ENCODE data around the gene DLGAP1.

GRCh38 chr18:4146797-4147196 is 308.3 kb downstream of the DLGAP1 start:
- TF ChIP-seq CTCF (IDR thresholded peaks at IDR 0.05), result no peak
- no peak for TF ChIP-seq POLR2A (IDR thresholded peaks at IDR 0.05)
- no peak for TF ChIP-seq POLR2AphosphoS5 (IDR thresholded peaks at IDR 0.05)
- no peak for TF ChIP-seq EP300 (IDR thresholded peaks at IDR 0.05)
